DOHH2 (cell line): ENCODE data around the gene ERC2.

Experiments
- CTCF ChIP-seq: fragments of 200-600 bp; sonication (generic); IDR thresholded peaks from one replicate; pipeline ENCODE4 v1.5.1; 2014; ENCODE audit warnings: antibody characterized with exemption, mild to moderate bottlenecking, low read depth, low read length; ENCODE audit not compliant: poor library complexity, severe bottlenecking
- EZH2phosphoT487 ChIP-seq: fragments of 200-600 bp; sonication (generic); IDR thresholded peaks from 2 replicates; pipeline ENCODE4 v1.6.1; 2017; ENCODE audit warnings: borderline replicate concordance, mild to moderate bottlenecking, antibody characterized with exemption, low read length, moderate library complexity, mixed read lengths

DNA sequence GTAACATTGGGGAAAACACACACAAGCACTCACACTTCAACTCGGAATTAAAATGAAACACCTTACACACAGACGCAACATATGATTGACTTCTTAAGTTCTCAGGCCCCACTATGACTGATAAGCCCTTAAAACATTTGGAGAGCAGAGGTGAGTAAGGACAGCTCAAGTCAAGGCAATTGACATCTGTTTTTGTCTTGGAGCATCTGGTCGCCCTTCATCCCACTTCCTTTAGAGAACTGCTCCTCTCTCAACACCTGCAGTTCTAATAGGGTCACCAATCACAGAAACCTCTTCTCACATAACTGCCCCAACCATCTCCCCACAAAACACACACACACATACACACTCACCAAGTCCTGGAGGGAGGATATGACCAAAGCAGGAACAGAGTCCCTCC is 43.4 kb downstream of the ERC2 start:
- no peak for TF ChIP-seq CTCF
- no peak for TF ChIP-seq EZH2phosphoT487
